GM12891 (cell line): ENCODE results near the gene DUSP6.
"Not testable (repeated sequence)": the region's sequence is repeated elsewhere in the genome, so short reads cannot be mapped to it uniquely, and the experiment has no call there.

Experiments
- POLR2A ChIP-seq: IDR thresholded peaks from 2 replicates; pipeline ENCODE4 v1.6.1; 2011; ENCODE audit warnings: low read depth, low read length, control low read depth
- TAF1 ChIP-seq: IDR thresholded peaks from 2 replicates; pipeline ENCODE4 v1.6.1; 2011; ENCODE audit warnings: low read depth, low read length, control low read depth

GRCh38 chr12:89337136-89337535, 15.2 kb downstream of the DUSP6 start:
- not testable (repeated sequence) for TF ChIP-seq TAF1, POLR2A
